ENCODE data around the gene HUS1. TPM values are rescaled to one million over a fixed set of nuclear protein-coding genes. Genes with fewer than 3 reads are reported as not detected.
A peak's percentile ranks its signal among the peaks of the same experiment; 100 is the strongest.

Gene HUS1
- total and polyA plus RNA-seq, 2 of the 8 experiments (the other 6 are each of a cell fraction or from before 2014, with no cell fraction given), result 15.0 to 33.0 TPM

DNA sequence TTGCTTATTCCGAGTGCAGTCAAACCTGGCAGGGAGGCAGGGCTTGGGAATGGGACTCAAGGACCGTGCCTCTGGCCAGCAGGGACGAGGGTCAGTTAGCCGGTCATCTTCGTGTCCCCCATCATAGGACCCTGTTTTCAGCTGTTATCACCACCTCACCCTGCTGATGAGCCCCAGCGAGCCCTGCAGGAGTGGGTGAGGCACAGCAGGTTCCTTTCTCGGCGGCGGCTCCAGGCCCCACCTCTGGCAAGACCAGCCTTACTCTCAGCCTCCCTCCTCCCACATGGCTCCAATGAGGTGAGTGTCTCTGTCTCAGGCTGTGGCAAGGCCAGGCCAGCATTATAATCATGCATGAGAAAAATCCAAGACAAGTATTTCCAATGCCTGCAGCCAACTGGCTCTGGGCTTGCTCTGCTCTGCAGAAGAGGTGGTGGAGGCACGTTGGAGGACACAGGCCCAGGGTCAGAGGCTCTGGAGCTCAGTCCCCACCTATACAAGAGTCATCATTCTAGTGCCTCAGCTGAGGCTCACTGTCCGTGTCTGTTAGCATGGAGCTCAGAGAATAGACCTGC is 46.9 kb downstream of the HUS1 start:
- Histone ChIP-seq H3K27ac (ENCODE audit: low read depth, low read length) (no peak overlapping the region), H3K23ac (ENCODE audit: insufficient read length) (no peak overlapping the region), H3K9me3 (ENCODE audit: insufficient read depth in 2 of 2, low read depth in 1 of 2, low read length in 1 of 2) (no peaks in the 10 kb centered on the region), H3K4me1 (replicated peaks in 1 of 4; ENCODE audit: control insufficient read depth in 3 of 4, insufficient read depth in 4 of 4, low read length in 3 of 4) (no peaks in the 10 kb centered on the region; a peak in 1 of 7 replicates), H4K8ac (ENCODE audit: extremely low read depth, insufficient read depth, low read length) (0 out of 2 replicates have a peak overlapping the region, but pooled peaks have one; percentile 1), H3K79me1 (ENCODE audit: low read depth, low read length) (no peaks in the 10 kb centered on the region), H3K9ac (replicated peaks in 1 of 4; ENCODE audit: extremely low read depth in 1 of 4, low read depth in 3 of 4, low read length in 3 of 4) (no peak overlapping the region), H2BK120ac (replicated peaks; ENCODE audit: low read depth, low read length) (no peak overlapping the region), H2BK20ac (ENCODE audit: low read length) (no peak overlapping the region), H3K36me3 (ENCODE audit: control insufficient read depth in 2 of 4, insufficient read depth in 4 of 4, low read length in 3 of 4) (no peaks in the 10 kb centered on the region), H2AFZ (ENCODE audit: low read length) (no peak overlapping the region), H3K23me2 (ENCODE audit: low read depth, low read length) (no peaks in the 10 kb centered on the region), H4K91ac (replicated peaks; ENCODE audit: insufficient read length, low read length) (no peak overlapping the region), H2BK5ac (ENCODE audit: low read depth, low read length) (no peak overlapping the region), H3K79me2 (ENCODE audit: control insufficient read depth in 1 of 2, insufficient read depth in 2 of 2, low read length in 2 of 2) (no peaks in the 10 kb centered on the region), H3K56ac (replicated peaks; ENCODE audit: insufficient read length, low read depth, low read length) (no peak overlapping the region), H3K14ac (ENCODE audit: insufficient read length) (no peak overlapping the region), H3K27me3 (replicated peaks in 1 of 4; ENCODE audit: control insufficient read depth in 3 of 4, extremely low read depth in 1 of 4, insufficient read depth in 3 of 4, low read length in 3 of 4) (no peaks in the 10 kb centered on the region), H3K18ac (ENCODE audit: extremely low read depth, low read length) (no peak overlapping the region), H2BK15ac (ENCODE audit: low read length) (no peak overlapping the region), H4K20me1 (replicated peaks in 1 of 2; ENCODE audit: control insufficient read depth in 1 of 2, insufficient read depth in 2 of 2, low read length in 2 of 2) (no peaks in the 10 kb centered on the region), H3K4me2 (ENCODE audit: insufficient read depth in 1 of 2, low read depth in 2 of 2, low read length in 2 of 2) (no peak overlapping the region), H2AK5ac (ENCODE audit: low read depth, low read length) (no peak overlapping the region), H3K4me3 (ENCODE audit: extremely low read depth in 1 of 4, insufficient read depth in 2 of 4, low read depth in 3 of 4, low read length in 4 of 4) (no peak overlapping the region), H2BK12ac (ENCODE audit: low read depth, low read length) (no peak overlapping the region), H4K5ac (ENCODE audit: insufficient read length, low read depth, low read length) (no peak overlapping the region), H3K4ac (replicated peaks; ENCODE audit: insufficient read length, low read depth, low read length) (no peak overlapping the region)
- WGBS, 2 experiments (ENCODE audit: extremely low coverage in 1 of 2, insufficient coverage in 1 of 2, insufficient read length in 1 of 2, insufficient replicate concordance in 2 of 2, low coverage in 1 of 2, low lambda C conversion rate in 2 of 2, missing lambda C conversion rate in 1 of 2), result 96% methylated on average over 11 of the region's 11 CpGs; no CpG with 5 or more reads in 1 of the 2 experiments
- DNase-seq (ENCODE audit: low read depth in 1 of 2, low spot score in 2 of 2), result no peak
- no peak for FAIRE-seq
- CTCF ChIA-PET (ENCODE audit: partially characterized antibody), result interaction anchor here (1.2 to 1.4 kb wide), 3 partner anchors 12 to 32 kb away, joined by 3 to 4 read pairs (median 3); no protein-coding TSS in a partner anchor
- POLR2A ChIA-PET (ENCODE audit: partially characterized antibody), result interaction anchor here (0.6 kb wide), 1 partner anchor 221 kb away, joined by 3 read pairs; no protein-coding TSS in a partner anchor
- TF ChIP-seq SRF (IDR thresholded peaks at IDR 0.05; ENCODE audit: low read depth, low read length), result no peak
- TF ChIP-seq ATF3 (IDR thresholded peaks at IDR 0.05; ENCODE audit: insufficient read depth, low read depth, low read length), result no peak
